Nephron progenitor cell (in vitro differentiated cells): ENCODE results near the gene SSH3.

Source experiments
- DNase-seq: peaks from one replicate; pipeline ENCODE4 v3.0.0; 2021
- H3K27ac Mint-ChIP-seq: 2 replicates; pipeline ENCODE4 v1.8.0; 2021; ENCODE audit warnings: mild to moderate bottlenecking, moderate library complexity, mixed read lengths
- H3K27me3 Mint-ChIP-seq: 2 replicates; pipeline ENCODE4 v1.8.0; 2021; ENCODE audit warnings: mild to moderate bottlenecking, low read depth, mixed read lengths; ENCODE audit not compliant: poor library complexity
- H3K36me3 Mint-ChIP-seq: 2 replicates; pipeline ENCODE4 v1.8.0; 2021; ENCODE audit warnings: low read depth, mixed read lengths
- H3K4me1 Mint-ChIP-seq: 2 replicates; pipeline ENCODE4 v1.8.0; 2021; ENCODE audit warnings: mixed read lengths
- H3K4me3 Mint-ChIP-seq: 2 replicates; pipeline ENCODE4 v1.8.0; 2021; ENCODE audit warnings: mild to moderate bottlenecking, moderate library complexity, mixed read lengths
- H3K9me3 Mint-ChIP-seq: 2 replicates; pipeline ENCODE4 v1.8.0; 2021; ENCODE audit warnings: mild to moderate bottlenecking, moderate library complexity, mixed read lengths
- CTCF ChIP-seq: fragments of 200-600 bp; sonication (generic); IDR thresholded peaks from 2 replicates; pipeline ENCODE4 v1.5.0; 2021; ENCODE audit warnings: antibody characterized with exemption

SSH3 gene

GRCh38 chr11:67295846-67296245, 7.5 kb upstream of the SSH3 start:
- peaks cover 70% of the 10 kb centered on the region for H3K36me3 Mint-ChIP-seq
- DNase-seq: no peak
- no peak overlapping the region for H3K27ac Mint-ChIP-seq

GRCh38 chr11:67298786-67299185, 4.5 kb upstream of the SSH3 start:
- H3K9me3 Mint-ChIP-seq: peaks cover 42% of the 10 kb centered on the region
- no peak for DNase-seq
- no peak overlapping the region for H3K4me3 Mint-ChIP-seq
- peaks cover 53% of the 10 kb centered on the region for H3K36me3 Mint-ChIP-seq
- no peak overlapping the region for H3K27ac Mint-ChIP-seq
- peaks cover 11% of the 10 kb centered on the region for H3K4me1 Mint-ChIP-seq
- H3K27me3 Mint-ChIP-seq: peaks cover 3% of the 10 kb centered on the region
- no peak for TF ChIP-seq CTCF

More at GRCh38 chr11:67295846-67296245, 7.5 kb upstream of the SSH3 start:
- H3K4me3 Mint-ChIP-seq: no peak overlapping the region
- H3K4me1 Mint-ChIP-seq: peaks cover 8% of the 10 kb centered on the region
- no peak for TF ChIP-seq CTCF
- peaks cover 44% of the 10 kb centered on the region for H3K9me3 Mint-ChIP-seq
- H3K27me3 Mint-ChIP-seq: peaks cover 3% of the 10 kb centered on the region

- peaks cover 3% of the 10 kb centered on the region for H3K27me3 Mint-ChIP-seq
These were observed 3.7 kb upstream of the SSH3 start for GRCh38 chr11:67299471-67300191.

GRCh38 chr11:67300256-67300755, 3.0 kb upstream of the SSH3 start:
- H3K27me3 Mint-ChIP-seq: peaks cover 5% of the 10 kb centered on the region
- peaks cover 16% of the 10 kb centered on the region for H3K4me1 Mint-ChIP-seq
- TF ChIP-seq CTCF: no peak
- no peak for DNase-seq
- H3K9me3 Mint-ChIP-seq: peaks cover 28% of the 10 kb centered on the region
- H3K4me3 Mint-ChIP-seq: no peak overlapping the region
- H3K36me3 Mint-ChIP-seq: peaks cover 38% of the 10 kb centered on the region
- no peak overlapping the region for H3K27ac Mint-ChIP-seq

More at GRCh38 chr11:67299471-67300191, 3.7 kb upstream of the SSH3 start:
- no peak for DNase-seq
- Mint-ChIP-seq H3K4me1 (peaks cover 14% of the 10 kb centered on the region), H3K9me3 (peaks cover 35% of the 10 kb centered on the region), H3K36me3 (peaks cover 45% of the 10 kb centered on the region), H3K27ac (no peak overlapping the region), H3K4me3 (no peak overlapping the region)
- TF ChIP-seq CTCF: no peak

- Mint-ChIP-seq H3K36me3 (peaks cover 33% of the 10 kb centered on the region), H3K9me3 (peaks cover 23% of the 10 kb centered on the region), H3K4me3 (no peak overlapping the region), H3K27ac (no peak overlapping the region), H3K27me3 (peaks cover 10% of the 10 kb centered on the region), H3K4me1 (peaks cover 21% of the 10 kb centered on the region)
- DNase-seq: no peak
- no peak for TF ChIP-seq CTCF
These were observed 2.5 kb upstream of the SSH3 start for GRCh38 chr11:67300756-67301312.
